Esophagus muscularis mucosa (tissue), 4 donors: ENCODE results near the gene CCND2. TPM values are rescaled to one million over a fixed set of nuclear protein-coding genes. Genes with fewer than 3 reads are reported as not detected.

ENCODE experiments used
- DNase-seq: peaks from one replicate; pipeline ENCODE4 v3.0.0-alpha.2; 2017; ENCODE audit errors: extremely low spot score
- H3K27ac ChIP-seq, 4 donors: fragments of 200-600 bp; sonication (generic); replicated peaks in 1 of 4; 1 replicate in 3 of 4; 2 replicates in 1 of 4; pipeline ENCODE4 v1.5.1; 2016 to 2019; ENCODE audit warnings: mild to moderate bottlenecking in 1 of 4
- H3K27me3 ChIP-seq, 4 donors: fragments of 200-600 bp; sonication (generic); one replicate each; pipeline versions ENCODE4 v1.5.1 to v1.6.0; 2016 to 2019
- H3K36me3 ChIP-seq, 4 donors: fragments of 200-600 bp; sonication (generic); one replicate each; pipeline ENCODE4 v1.5.1; 2016 to 2019
- H3K4me1 ChIP-seq, 4 donors: fragments of 200-600 bp; sonication (generic); one replicate each; pipeline ENCODE4 v1.5.1; 2016 to 2019
- H3K4me3 ChIP-seq, 4 donors: fragments of 200-600 bp; sonication (generic); 1 replicate in 2 of 4; 2 replicates in 2 of 4; pipeline ENCODE4 v1.5.1; 2016 to 2019; ENCODE audit warnings: mild to moderate bottlenecking in 4 of 4, moderate library complexity in 1 of 4
- H3K9me3 ChIP-seq, 4 donors: fragments of 200-600 bp; sonication (generic); 1 replicate in 3 of 4; 2 replicates in 1 of 4; pipeline ENCODE4 v1.5.1; 2016 to 2019
- CTCF ChIP-seq, 3 experiments: fragments of 200-600 bp in 2 of 3; fragments of 450-650 bp in 1 of 3; sonication (generic) in 2 of 3; IDR thresholded peaks; one replicate each; pipeline ENCODE4 v1.5.1; 2017 to 2019; ENCODE audit warnings: antibody characterized with exemption in 3 of 3, mild to moderate bottlenecking in 2 of 3, moderate library complexity in 1 of 3
- EP300 ChIP-seq: sonication (generic); formaldehyde crosslinking; IDR thresholded peaks from one replicate; pipeline ENCODE4 v1.6.1; 2017; ENCODE audit warnings: antibody characterized with exemption
- POLR2A ChIP-seq: fragments of 450-650 bp; IDR thresholded peaks from one replicate; pipeline ENCODE4 v1.6.1; 2017; ENCODE audit warnings: antibody characterized with exemption, moderate library complexity, mild to moderate bottlenecking, low read depth
- POLR2AphosphoS5 ChIP-seq, 2 donors: sonication (generic); formaldehyde crosslinking; IDR thresholded peaks; one replicate each; pipeline ENCODE4 v1.6.1; 2017; ENCODE audit warnings: antibody characterized with exemption in 2 of 2
- WGBS: methylation state at CpG from one replicate; pipeline ENCODE4 v1.1.5; 2018; 5-methylcytosine and 5-hydroxymethylcytosine counted together
- intact Hi-C: fragments of 100-400 bp; cut with DNase I; formaldehyde crosslinking; loops from one replicate; pipeline ENCODE4 v1.15.1; 2023
- total RNA-seq, 4 donors: library from RNA; depleted of rRNA; stranded (reverse); fragments of >200 nt; gene quantifications; one replicate each; pipeline versions ENCODE4 v1.1.0 to v1.2.1, GENCODE V29; 2016

Gene CCND2
- total RNA-seq, 4 donors from 2014 or later, result 101 to 122 (median 111) TPM

GRCh38 chr12:4261655-4262054 lies 11.9 kb upstream of the CCND2 start:
- Histone ChIP-seq H3K4me1 (no peaks in the 10 kb centered on the region), H3K4me3 (no peak overlapping the region), H3K27ac (no peak overlapping the region), H3K9me3 (no peaks in the 10 kb centered on the region), H3K27me3 (no peaks in the 10 kb centered on the region), H3K36me3 (no peaks in the 10 kb centered on the region)
- TF ChIP-seq CTCF (IDR thresholded peaks at IDR 0.05), result no peak
- TF ChIP-seq POLR2A, result no peak
- TF ChIP-seq POLR2AphosphoS5 (IDR thresholded peaks at IDR 0.05), result no peak
- no peak for TF ChIP-seq EP300
- intact Hi-C loops, result no loop called here
- no peak for DNase-seq

- 73% methylated on average over 4 of the region's 4 CpGs for WGBS
- intact Hi-C loops, result loop anchor here (5.0 kb wide), 1 partner anchor 148 kb away; no protein-coding TSS in a partner anchor
- Histone ChIP-seq H3K36me3 (no peaks in the 10 kb centered on the region), H3K4me3 (no peak overlapping the region), H3K27me3 (no peaks in the 10 kb centered on the region), H3K27ac (no peak overlapping the region), H3K4me1 (peaks cover 10 to 19% (median 13%) of the 10 kb centered on the region in 4 donors), H3K9me3 (no peaks in the 10 kb centered on the region)
- DNase-seq, result no peak
- no peak for TF ChIP-seq POLR2A
- TF ChIP-seq CTCF (IDR thresholded peaks at IDR 0.05), result no peak
- TF ChIP-seq POLR2AphosphoS5 (IDR thresholded peaks at IDR 0.05), result no peak
- no peak for TF ChIP-seq EP300
Measured at GRCh38 chr12:4265280-4265679, 8.3 kb upstream of the CCND2 start.

- Histone ChIP-seq H3K36me3 (no peaks in the 10 kb centered on the region), H3K9me3 (no peaks in the 10 kb centered on the region), H3K27ac (no peak overlapping the region), H3K27me3 (peaks cover 0 to 5% (median 0%) of the 10 kb centered on the region in 4 donors), H3K4me3 (no peak overlapping the region), H3K4me1 (peaks cover 20 to 31% (median 26%) of the 10 kb centered on the region in 4 donors)
- 96% methylated on average over 2 of the region's 2 CpGs for WGBS
- no peak for TF ChIP-seq POLR2A
- no peak for DNase-seq
- intact Hi-C loops, result loop anchor here (5.0 kb wide), 1 partner anchor 150 kb away; no protein-coding TSS in a partner anchor
Measured at GRCh38 chr12:4266990-4267389, 6.6 kb upstream of the CCND2 start.

- intact Hi-C loops, result loop anchor here (5.0 kb wide), 1 partner anchor 151 kb away; no protein-coding TSS in a partner anchor
- Histone ChIP-seq H3K4me3 (no peak overlapping the region), H3K9me3 (no peaks in the 10 kb centered on the region), H3K27ac (no peak overlapping the region), H3K4me1 (peaks cover 28 to 39% (median 34%) of the 10 kb centered on the region in 4 donors), H3K36me3 (no peaks in the 10 kb centered on the region), H3K27me3 (peaks cover 0 to 5% (median 0%) of the 10 kb centered on the region in 4 donors)
- DNase-seq, result no peak
- TF ChIP-seq EP300 (no peak), POLR2A (no peak), CTCF (IDR thresholded peaks at IDR 0.05) (no peak)
- 56% methylated on average over 2 of the region's 2 CpGs for WGBS
Measured at GRCh38 chr12:4267704-4268328, 5.7 kb upstream of the CCND2 start.

GRCh38 chr12:4268329-4269181 lies 5.0 kb upstream of the CCND2 start:
- TF ChIP-seq POLR2AphosphoS5 (IDR thresholded peaks at IDR 0.05) (peak in 1 of 2 donors; percentile 10), CTCF (IDR thresholded peaks at IDR 0.05) (no peak)
- intact Hi-C loops, result loop anchor here (5.0 kb wide), 1 partner anchor 151 kb away; no protein-coding TSS in a partner anchor
- H3K27ac ChIP-seq, result peak overlapping the region; percentile 93 to 98 (median 97)

More at GRCh38 chr12:4268329-4269181, 5.0 kb upstream of the CCND2 start:
- DNase-seq, result no peak
- no peaks in the 10 kb centered on the region for H3K36me3 ChIP-seq
- no peaks in the 10 kb centered on the region for H3K9me3 ChIP-seq
- H3K4me3 ChIP-seq, result peak overlapping the region; percentile 71 to 98 (median 76)
- peaks cover 33 to 45% (median 41%) of the 10 kb centered on the region in 4 donors for H3K4me1 ChIP-seq
- 3% methylated on average over 26 of the region's 26 CpGs for WGBS
- H3K27me3 ChIP-seq, result peaks cover 0 to 5% (median under 1%) of the 10 kb centered on the region in 4 donors
